H1 (cell line): Measurements from ENCODE around the gene KRTAP10-12. TPM values are rescaled to one million over a fixed set of nuclear protein-coding genes. Genes with fewer than 3 reads are reported as not detected.

ENCODE experiments used
- CTCF ChIA-PET: fragments of 300-600 bp; sonication (Branson Sonifier 250); formaldehyde crosslinking; loops from one replicate; lab custom pipeline; 2021; ENCODE audit not compliant: partially characterized antibody; lab: Charles Lee
- POLR2A ChIA-PET: fragments of 300-600 bp; sonication (Branson Sonifier 250); formaldehyde crosslinking; loops from one replicate; lab custom pipeline; 2021; ENCODE audit warnings: inconsistent platforms; ENCODE audit not compliant: partially characterized antibody; lab: Charles Lee
- DNase-seq, 2 experiments: peaks; one replicate each; pipeline versions ENCODE4 v3.0.0 to v3.0.0-alpha.2; 2010 to 2022; ENCODE audit warnings: low spot score in 2 of 2, low read depth in 1 of 2, mixed read lengths in 1 of 2
- FAIRE-seq: peaks from 2 replicates; lab custom pipeline; 2011; peaks lifted over from hg19 to GRCh38; lab: Jason Lieb, UNC
- H2AFZ ChIP-seq: 2 replicates; pipeline ENCODE4 v1.8.1; 2012; ENCODE audit warnings: low read length, inconsistent platforms
- H2AK5ac ChIP-seq: 2 replicates; pipeline ENCODE4 v1.6.1; 2013; ENCODE audit warnings: low read depth, low read length
- H2BK120ac ChIP-seq: replicated peaks from 2 replicates; pipeline ENCODE3; 2013; ENCODE audit warnings: low read depth, low read length, inconsistent platforms
- H2BK12ac ChIP-seq: 2 replicates; pipeline ENCODE4 v1.6.1; 2013; ENCODE audit warnings: low read depth, low read length
- H2BK15ac ChIP-seq: 2 replicates; pipeline ENCODE4 v1.6.1; 2013; ENCODE audit warnings: low read length
- H2BK20ac ChIP-seq: 2 replicates; pipeline ENCODE4 v1.6.1; 2013; ENCODE audit warnings: low read length
- H2BK5ac ChIP-seq: 2 replicates; pipeline ENCODE4 v1.6.1; 2013; ENCODE audit warnings: low read depth, low read length
- H3K14ac ChIP-seq: 2 replicates; pipeline ENCODE4 v1.6.1; 2013; ENCODE audit warnings: inconsistent platforms; ENCODE audit not compliant: insufficient read length
- H3K18ac ChIP-seq: 2 replicates; pipeline ENCODE4 v1.6.1; 2013; ENCODE audit warnings: low read length; ENCODE audit errors: extremely low read depth
- H3K23ac ChIP-seq: 2 replicates; pipeline ENCODE4 v1.6.1; 2013; ENCODE audit warnings: inconsistent platforms; ENCODE audit not compliant: insufficient read length
- H3K23me2 ChIP-seq: 2 replicates; pipeline ENCODE4 v1.6.1; 2013; ENCODE audit warnings: low read depth, low read length
- H3K27ac ChIP-seq: 2 replicates; pipeline ENCODE4 v1.6.1; 2011; ENCODE audit warnings: low read depth, low read length, inconsistent platforms
- H3K27me3 ChIP-seq, 4 experiments: replicated peaks in 1 of 4; 1 replicate in 1 of 4; 2 replicates in 3 of 4; pipeline versions ENCODE4 v1.6.1 to v1.8.1; 2011 to 2013; ENCODE audit warnings: low read length in 3 of 4, mild to moderate bottlenecking in 3 of 4, inconsistent platforms in 2 of 4, mixed read lengths in 2 of 4, moderate library complexity in 1 of 4; ENCODE audit not compliant: control insufficient read depth in 3 of 4, insufficient read depth in 3 of 4; ENCODE audit errors: extremely low read depth in 1 of 4
- H3K36me3 ChIP-seq, 4 experiments: 2 replicates each; pipeline versions ENCODE4 v1.6.1 to v1.8.1; 2011 to 2013; ENCODE audit warnings: mild to moderate bottlenecking in 4 of 4, low read length in 3 of 4, moderate library complexity in 2 of 4, control low read depth in 1 of 4, inconsistent platforms in 1 of 4; ENCODE audit not compliant: insufficient read depth in 4 of 4, control insufficient read depth in 2 of 4
- H3K4ac ChIP-seq: replicated peaks from 2 replicates; pipeline ENCODE3; 2013; ENCODE audit warnings: low read length, low read depth, mixed read lengths, inconsistent platforms; ENCODE audit not compliant: insufficient read length
- H3K4me1 ChIP-seq, 4 experiments: replicated peaks in 1 of 4; 1 replicate in 1 of 4; 2 replicates in 3 of 4; pipeline versions ENCODE4 v1.6.1 to v1.8.1; 2011 to 2013; ENCODE audit warnings: low read length in 3 of 4, inconsistent platforms in 2 of 4, mixed read lengths in 1 of 4; ENCODE audit not compliant: insufficient read depth in 4 of 4, control insufficient read depth in 3 of 4
- H3K4me2 ChIP-seq, 2 experiments: 2 replicates each; pipeline versions ENCODE4 v1.6.1 to v1.8.1; 2011 to 2013; ENCODE audit warnings: low read depth in 2 of 2, low read length in 2 of 2, control low read depth in 1 of 2, inconsistent platforms in 1 of 2, mild to moderate bottlenecking in 1 of 2; ENCODE audit not compliant: insufficient read depth in 1 of 2
- H3K4me3 ChIP-seq, 4 experiments: fragments of 200-600, 300-600 bp in 1 of 4; sonication (generic), shearing (Covaris generic), sonication (Bioruptor Twin) in 1 of 4; 2 replicates each; pipeline versions ENCODE4 v1.5.1 to v1.8.1; 2011 to 2016; ENCODE audit warnings: low read length in 4 of 4, low read depth in 3 of 4, control low read depth in 2 of 4, inconsistent platforms in 2 of 4, mild to moderate bottlenecking in 2 of 4, mixed read lengths in 1 of 4, moderate library complexity in 1 of 4; ENCODE audit not compliant: insufficient read depth in 2 of 4; ENCODE audit errors: extremely low read depth in 1 of 4
- H3K56ac ChIP-seq: replicated peaks from 2 replicates; pipeline ENCODE3; 2013; ENCODE audit warnings: low read depth, mild to moderate bottlenecking, mixed read lengths, low read length, inconsistent platforms; ENCODE audit not compliant: insufficient read length
- H3K79me1 ChIP-seq: 2 replicates; pipeline ENCODE4 v1.6.1; 2013; ENCODE audit warnings: low read depth, low read length, control low read depth
- H3K79me2 ChIP-seq, 2 experiments: 2 replicates each; pipeline versions ENCODE4 v1.6.1 to v1.8.1; 2012 to 2013; ENCODE audit warnings: low read length in 2 of 2, mild to moderate bottlenecking in 2 of 2, inconsistent platforms in 1 of 2; ENCODE audit not compliant: insufficient read depth in 2 of 2, control insufficient read depth in 1 of 2
- H3K9ac ChIP-seq, 4 experiments: replicated peaks in 1 of 4; 1 replicate in 1 of 4; 2 replicates in 3 of 4; pipeline versions ENCODE4 v1.6.1 to v1.8.1; 2011 to 2013; ENCODE audit warnings: low read depth in 3 of 4, low read length in 3 of 4, control low read depth in 2 of 4, mild to moderate bottlenecking in 2 of 4, moderate library complexity in 2 of 4, inconsistent platforms in 1 of 4; ENCODE audit errors: extremely low read depth in 1 of 4
- H3K9me3 ChIP-seq, 2 experiments: 2 replicates each; pipeline versions ENCODE4 v1.6.1 to v1.8.1; 2012 to 2013; ENCODE audit warnings: mild to moderate bottlenecking in 2 of 2, moderate library complexity in 2 of 2, control low read depth in 1 of 2, inconsistent platforms in 1 of 2, low read depth in 1 of 2, low read length in 1 of 2, mixed read lengths in 1 of 2; ENCODE audit not compliant: insufficient read depth in 2 of 2
- H4K20me1 ChIP-seq, 2 experiments: replicated peaks in 1 of 2; 2 replicates each; pipeline versions ENCODE3 to v1.8.1; 2011 to 2013; ENCODE audit warnings: inconsistent platforms in 2 of 2, low read length in 2 of 2, mild to moderate bottlenecking in 1 of 2; ENCODE audit not compliant: insufficient read depth in 2 of 2, control insufficient read depth in 1 of 2
- H4K5ac ChIP-seq: 2 replicates; pipeline ENCODE4 v1.6.1; 2013; ENCODE audit warnings: low read length, low read depth, mixed read lengths, inconsistent platforms; ENCODE audit not compliant: insufficient read length
- H4K8ac ChIP-seq: 2 replicates; pipeline ENCODE4 v1.8.0; 2013; ENCODE audit warnings: mild to moderate bottlenecking, moderate library complexity, low read length, inconsistent platforms; ENCODE audit not compliant: insufficient read depth; ENCODE audit errors: extremely low read depth
- H4K91ac ChIP-seq: replicated peaks from 2 replicates; pipeline ENCODE3; 2013; ENCODE audit warnings: low read length, mixed read lengths, inconsistent platforms; ENCODE audit not compliant: insufficient read length
- CTBP2 ChIP-seq: IDR thresholded peaks from 2 replicates; pipeline ENCODE4 v1.7.0; 2011; ENCODE audit warnings: borderline replicate concordance, mild to moderate bottlenecking, moderate library complexity, mixed read lengths, low read length; ENCODE audit not compliant: insufficient read depth, insufficient read length
- NANOG ChIP-seq: IDR thresholded peaks from 2 replicates; pipeline ENCODE4 v1.6.1; 2011; ENCODE audit warnings: low read length, low read depth, mild to moderate bottlenecking, inconsistent platforms; ENCODE audit not compliant: insufficient read depth, poor library complexity, severe bottlenecking
- POLR2AphosphoS5 ChIP-seq: IDR thresholded peaks from 2 replicates; pipeline ENCODE4 v1.6.1; 2011; ENCODE audit warnings: low read depth, low read length
- SP4 ChIP-seq: IDR thresholded peaks from 2 replicates; pipeline ENCODE4 v1.6.1; 2012; ENCODE audit warnings: low read length, inconsistent platforms
- TAF1 ChIP-seq: IDR thresholded peaks from 2 replicates; pipeline ENCODE4 v1.6.1; 2011; ENCODE audit warnings: mild to moderate bottlenecking, low read depth, low read length
- YY1 ChIP-seq: IDR thresholded peaks from 2 replicates; pipeline ENCODE4 v1.6.1; 2011; ENCODE audit warnings: low read depth, mild to moderate bottlenecking, low read length
- WGBS, 2 experiments: shearing (Covaris generic) in 1 of 2; methylation state at CpG; one replicate each; pipeline versions ENCODE4 v1.1.6 to v1.1.7; 2013 to 2015; ENCODE audit warnings: low lambda C conversion rate in 2 of 2, mixed read lengths in 2 of 2, inconsistent platforms in 1 of 2, low coverage in 1 of 2, missing lambda C conversion rate in 1 of 2; ENCODE audit not compliant: insufficient replicate concordance in 2 of 2, insufficient coverage in 1 of 2, insufficient read length in 1 of 2; ENCODE audit errors: extremely low coverage in 1 of 2, missing lambda C conversion rate in 1 of 2; 5-methylcytosine and 5-hydroxymethylcytosine counted together
- polyA plus RNA-seq, 7 experiments: library from polyadenylated mRNA; depleted of rRNA in 3 of 7; stranded (reverse) in 5 of 7; unstranded in 2 of 7; fragments of >200 nt in 5 of 7; fragments of 200-250 nt in 2 of 7; gene quantifications; 1 replicate in 5 of 7; 2 replicates in 1 of 7; 4 replicates in 1 of 7; pipeline versions ENCODE4 v1.2.1 to v1.2.3, GENCODE V29; 2011 to 2013; ENCODE audit warnings: missing spikeins in 2 of 7, mixed read lengths in 2 of 7
- total RNA-seq: library from RNA; stranded (reverse); fragmentation: NEBNext Ultra II Directional; extraction: Animal tissue kit (Norgen Biotek cat#: 25700); gene quantifications from 2 replicates; pipeline ENCODE4 v1.2.1, GENCODE V29; 2021

The KRTAP10-12 gene
- total and polyA plus RNA-seq, 2 of the 8 experiments (the other 6 are each of a cell fraction or from before 2014, with no cell fraction given), result not detected

- Histone ChIP-seq H2AFZ (no peak overlapping the region), H2BK120ac (peak overlapping the region; percentile 98), H3K27ac (no peak overlapping the region), H3K9ac (no peak overlapping the region; a peak in 1 of 7 replicates), H3K27me3 (peaks cover 24 to 67% (median 62%) of the 10 kb centered on the region in 4 experiments), H3K4ac (peak overlapping the region; percentile 95), H3K4me3 (peak overlapping the region; percentile 9 to 58 (median 38)), H3K23ac (no peak overlapping the region), H3K4me2 (peak overlapping the region; percentile 91 to 93), H2BK5ac (peak overlapping the region; percentile 89; the same call in 1 of the 2 replicates), H2AK5ac (peak overlapping the region; percentile 82; the same call in 1 of the 2 replicates), H3K56ac (peak overlapping the region; percentile 79), H3K14ac (no peak overlapping the region), H3K79me2 (no peaks in the 10 kb centered on the region), H3K79me1 (peaks cover 3% of the 10 kb centered on the region; the same call in 1 of the 2 replicates), H4K20me1 (peaks cover 0 to 2% of the 10 kb centered on the region in 2 experiments), H3K18ac (peak overlapping the region; percentile 95), H3K9me3 (no peaks in the 10 kb centered on the region), H3K23me2 (peaks cover 49% of the 10 kb centered on the region), H2BK15ac (peak overlapping the region; percentile 98; the same call in 1 of the 2 replicates), H4K91ac (peak overlapping the region; percentile 99), H2BK12ac (peak overlapping the region; percentile 92), H4K8ac (peak overlapping the region; percentile 79), H3K4me1 (peaks cover 0 to 70% (median 56%) of the 10 kb centered on the region in 4 experiments; a peak in 6 of 7 replicates), H2BK20ac (peak overlapping the region; percentile 99), H4K5ac (peak overlapping the region; percentile 96), H3K36me3 (no peaks in the 10 kb centered on the region)
- ChIA-PET CTCF (interaction anchor here (0.6 to 2.0 kb wide), 13 partner anchors 9 to 198 kb away, joined by 3 to 8 read pairs (median 3); no protein-coding TSS in a partner anchor), POLR2A (interaction anchor here (0.6 to 1.0 kb wide), 3 partner anchors 9 to 332 kb away, joined by 3 to 4 read pairs (median 4); partner anchors contain the start of gene KRTAP10-12)
- 0% methylated on average over 13 of the region's 13 CpGs; no CpG with 5 or more reads in 1 of the 2 experiments for WGBS, 2 experiments
- FAIRE-seq, result no peak
- TF ChIP-seq CTBP2 (peak; percentile 52), YY1 (0 out of 2 replicates have a peak, but pooled peaks have one; percentile 6), SP4 (0 out of 2 replicates have a peak, but pooled peaks have one; percentile 39), NANOG (no peak), POLR2AphosphoS5 (no peak), TAF1 (0 out of 2 replicates have a peak, but pooled peaks have one; percentile 31)
- peak in 1 of 2 experiments; percentile 69 for DNase-seq
Observed at GRCh38 chr21:44708213-44708865, 11.4 kb downstream of the KRTAP10-12 start.
